GM12801 (cell line): Measurements from ENCODE around the gene C6orf58.

Experiments used
- CTCF ChIP-seq: IDR thresholded peaks from one replicate; pipeline ENCODE4 v1.5.1; 2011; ENCODE audit warnings: control low read depth; ENCODE audit not compliant: insufficient read length; ENCODE audit errors: extremely low read depth

The C6orf58 gene

GRCh38 chr6:127570739-127571389 is 6.1 kb upstream of the C6orf58 start:
- TF ChIP-seq CTCF: no peak

- TF ChIP-seq CTCF: no peak
These were observed 1.9 kb downstream of the C6orf58 start for GRCh38 chr6:127578900-127579299.

- no peak for TF ChIP-seq CTCF
These were observed 4.6 kb downstream of the C6orf58 start for GRCh38 chr6:127581576-127581975.

- TF ChIP-seq CTCF: no peak
These were observed 5.9 kb downstream of the C6orf58 start for GRCh38 chr6:127582777-127583462.

DNA sequence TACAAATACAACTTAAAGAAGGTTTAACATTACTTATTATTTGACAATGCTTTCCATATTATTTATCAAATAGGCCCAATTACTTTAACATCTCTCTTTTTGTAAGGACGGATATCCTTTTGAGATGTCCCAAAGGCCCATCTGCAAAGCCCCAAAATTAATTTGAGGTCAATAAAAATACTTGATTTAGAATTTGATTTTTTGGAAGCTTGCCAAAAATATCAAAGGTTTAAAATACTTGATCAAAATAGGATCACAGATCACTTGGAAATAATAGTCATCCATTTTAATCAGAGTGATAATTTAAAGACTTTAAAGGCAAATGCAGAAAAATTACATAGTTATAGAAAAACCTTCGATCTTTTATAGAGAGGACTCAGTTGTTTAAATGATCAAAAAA is 8.1 kb downstream of the C6orf58 start:
- no peak for TF ChIP-seq CTCF

DNA sequence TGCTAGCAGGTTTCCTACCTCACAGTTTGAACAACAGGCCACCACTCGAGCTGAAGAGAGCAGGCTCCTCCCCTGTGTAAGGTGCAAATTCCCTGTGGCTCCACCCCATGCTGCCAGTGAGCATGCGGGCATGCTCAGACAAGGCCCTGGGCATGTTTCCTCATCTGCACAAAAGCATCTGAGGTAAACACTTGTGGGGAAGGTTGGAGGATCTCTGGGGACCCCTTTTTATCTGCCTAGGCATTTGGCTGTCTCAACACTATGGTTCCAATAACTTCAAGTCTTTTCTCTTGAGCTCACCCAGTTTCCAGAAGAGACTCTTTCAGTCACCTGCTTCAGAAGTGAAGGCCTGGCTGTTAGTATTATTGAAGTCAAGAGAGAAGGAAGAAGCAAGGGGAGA is 9.4 kb downstream of the C6orf58 start:
- no peak for TF ChIP-seq CTCF

DNA sequence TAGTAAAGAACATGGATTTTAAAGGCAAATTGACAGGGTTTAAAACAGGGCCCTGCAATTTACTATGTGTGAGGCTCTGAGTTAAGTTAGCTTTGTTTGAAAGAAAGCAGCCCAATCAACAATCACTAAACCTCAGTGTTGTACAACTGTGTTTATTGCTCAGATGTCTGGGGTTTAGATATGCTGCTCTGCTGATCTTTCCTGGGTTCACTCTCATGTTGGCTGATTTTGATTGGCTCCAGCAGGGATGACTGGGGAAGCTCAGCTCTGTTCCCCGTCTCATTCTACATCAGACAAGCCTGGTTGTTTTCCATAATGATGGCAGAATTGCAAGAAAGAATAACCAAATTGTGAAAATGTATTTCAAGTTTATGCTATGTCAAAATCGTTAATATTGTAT is 10.9 kb downstream of the C6orf58 start:
- no peak for TF ChIP-seq CTCF
